DOHH2 (cell line): ENCODE data around the gene KLF2.

Source experiments
- EZH2phosphoT487 ChIP-seq: fragments of 200-600 bp; sonication (generic); IDR thresholded peaks from 2 replicates; pipeline ENCODE4 v1.6.1; 2017; ENCODE audit warnings: borderline replicate concordance, mild to moderate bottlenecking, antibody characterized with exemption, low read length, moderate library complexity, mixed read lengths
- TF ChIP-seq, protein P1 (sequence below): fragments of 200-600 bp; sonication (generic); IDR thresholded peaks from one replicate; pipeline ENCODE4 v1.5.1; 2014; ENCODE audit warnings: antibody characterized with exemption, mild to moderate bottlenecking, low read depth, low read length; ENCODE audit not compliant: poor library complexity, severe bottlenecking

GRCh38 chr19:16297575-16298178 lies 26.9 kb upstream of the KLF2 start:
- TF ChIP-seq, protein P1, sequence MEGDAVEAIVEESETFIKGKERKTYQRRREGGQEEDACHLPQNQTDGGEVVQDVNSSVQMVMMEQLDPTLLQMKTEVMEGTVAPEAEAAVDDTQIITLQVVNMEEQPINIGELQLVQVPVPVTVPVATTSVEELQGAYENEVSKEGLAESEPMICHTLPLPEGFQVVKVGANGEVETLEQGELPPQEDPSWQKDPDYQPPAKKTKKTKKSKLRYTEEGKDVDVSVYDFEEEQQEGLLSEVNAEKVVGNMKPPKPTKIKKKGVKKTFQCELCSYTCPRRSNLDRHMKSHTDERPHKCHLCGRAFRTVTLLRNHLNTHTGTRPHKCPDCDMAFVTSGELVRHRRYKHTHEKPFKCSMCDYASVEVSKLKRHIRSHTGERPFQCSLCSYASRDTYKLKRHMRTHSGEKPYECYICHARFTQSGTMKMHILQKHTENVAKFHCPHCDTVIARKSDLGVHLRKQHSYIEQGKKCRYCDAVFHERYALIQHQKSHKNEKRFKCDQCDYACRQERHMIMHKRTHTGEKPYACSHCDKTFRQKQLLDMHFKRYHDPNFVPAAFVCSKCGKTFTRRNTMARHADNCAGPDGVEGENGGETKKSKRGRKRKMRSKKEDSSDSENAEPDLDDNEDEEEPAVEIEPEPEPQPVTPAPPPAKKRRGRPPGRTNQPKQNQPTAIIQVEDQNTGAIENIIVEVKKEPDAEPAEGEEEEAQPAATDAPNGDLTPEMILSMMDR, result no peak
- TF ChIP-seq EZH2phosphoT487, result no peak
